ENCODE measurements around the gene MCAT.

The MCAT gene

GRCh38 chr22:43168471-43169309 lies 25.5 kb upstream of the MCAT start:
- no peak overlapping the region for H3K4me3 ChIP-seq (ENCODE audit: control insufficient read depth, low read depth, low read length)
- TF ChIP-seq CTCF (IDR thresholded peaks at IDR 0.05; ENCODE audit: control insufficient read depth, insufficient read depth, low read depth, low read length, missing control alignments), result no peak
- no peak for DNase-seq (ENCODE audit: low read depth)

DNA sequence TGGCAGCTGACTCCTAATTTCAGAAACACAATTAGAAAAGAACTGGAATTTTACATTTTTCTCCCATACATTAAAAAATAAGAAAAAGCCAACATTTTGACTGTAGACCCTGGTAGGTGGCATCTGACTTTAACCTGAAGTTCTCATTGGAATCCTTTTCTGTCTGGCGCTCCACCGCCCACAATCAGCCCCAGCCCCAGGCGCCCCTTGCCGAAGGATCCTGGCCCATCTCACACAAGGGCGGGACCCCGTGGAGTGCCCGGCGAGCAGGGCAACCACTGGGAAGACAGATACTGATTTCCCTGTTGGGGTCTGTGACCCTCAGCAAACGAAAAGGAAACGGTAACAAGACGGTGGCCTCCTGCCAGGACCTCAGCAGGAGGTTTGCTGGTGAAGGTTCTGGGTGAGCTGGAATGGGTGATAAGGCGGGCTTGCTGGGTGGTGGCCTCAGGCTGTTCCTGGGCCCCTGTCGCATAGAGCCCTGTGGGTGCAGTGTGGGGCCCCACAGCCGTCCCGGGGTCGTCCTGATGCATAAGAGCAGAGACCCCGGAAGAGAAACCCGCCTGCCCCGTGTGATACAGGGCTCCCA lies 23.9 kb upstream of the MCAT start:
- DNase-seq (ENCODE audit: low read depth), result no peak

GRCh38 chr22:43166132-43166930 lies 23.1 kb upstream of the MCAT start:
- no peak for DNase-seq (ENCODE audit: low read depth)
- H3K4me3 ChIP-seq (ENCODE audit: control insufficient read depth, low read depth, low read length), result no peak overlapping the region
- TF ChIP-seq CTCF (IDR thresholded peaks at IDR 0.05; ENCODE audit: control insufficient read depth, insufficient read depth, low read depth, low read length, missing control alignments), result no peak

More for the DNA sequence above, 23.9 kb upstream of the MCAT start:
- H3K4me3 ChIP-seq (ENCODE audit: control insufficient read depth, low read depth, low read length), result no peak overlapping the region
- TF ChIP-seq CTCF (IDR thresholded peaks at IDR 0.05; ENCODE audit: control insufficient read depth, insufficient read depth, low read depth, low read length, missing control alignments), result no peak

GRCh38 chr22:43164636-43165035 lies 21.4 kb upstream of the MCAT start:
- DNase-seq (ENCODE audit: low read depth), result no peak
- H3K4me3 ChIP-seq (ENCODE audit: control insufficient read depth, low read depth, low read length), result no peak overlapping the region
- no peak for TF ChIP-seq CTCF (IDR thresholded peaks at IDR 0.05; ENCODE audit: control insufficient read depth, insufficient read depth, low read depth, low read length, missing control alignments)

DNA sequence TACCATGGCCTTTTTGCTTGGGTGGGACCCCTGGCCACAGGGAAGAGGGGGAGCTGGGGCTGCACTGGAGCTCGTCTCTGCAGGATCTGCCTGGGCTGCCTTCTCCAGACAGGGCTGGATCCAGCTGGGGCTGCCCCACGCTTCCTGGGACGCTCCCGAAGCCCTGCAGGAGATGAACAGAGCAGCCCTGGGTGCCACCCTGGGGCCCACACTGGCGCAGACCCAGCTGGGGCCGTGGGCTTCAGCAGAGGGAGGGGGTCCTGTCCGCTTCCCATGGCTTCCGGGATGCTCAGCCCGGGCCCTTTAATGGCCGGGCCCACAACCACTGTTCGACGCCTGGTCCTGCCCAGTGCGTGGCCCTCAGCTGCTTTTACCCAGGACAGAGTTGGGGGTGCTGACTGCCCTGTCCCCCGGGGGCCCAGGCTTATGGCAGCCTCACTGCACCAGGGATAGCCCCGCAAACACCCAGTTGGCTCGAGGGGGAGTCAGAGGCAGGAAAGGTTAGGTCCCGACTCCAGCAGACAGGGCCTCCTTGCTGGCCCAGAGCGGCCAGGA lies 20.1 kb upstream of the MCAT start:
- no peak for TF ChIP-seq CTCF (IDR thresholded peaks at IDR 0.05; ENCODE audit: control insufficient read depth, insufficient read depth, low read depth, low read length, missing control alignments)

GRCh38 chr22:43162412-43163150 lies 19.4 kb upstream of the MCAT start:
- TF ChIP-seq CTCF (IDR thresholded peaks at IDR 0.05; ENCODE audit: control insufficient read depth, insufficient read depth, low read depth, low read length, missing control alignments), result no peak
- no peak overlapping the region for H3K4me3 ChIP-seq (ENCODE audit: control insufficient read depth, low read depth, low read length)
- DNase-seq (ENCODE audit: low read depth), result no peak

More for the DNA sequence above, 20.1 kb upstream of the MCAT start:
- no peak for DNase-seq (ENCODE audit: low read depth)
- H3K4me3 ChIP-seq (ENCODE audit: control insufficient read depth, low read depth, low read length), result no peak overlapping the region

All from AG09309 (cell line).